ENCODE measurements around the gene ATP2B1.

The ATP2B1 gene

GRCh38 chr12:89673603-89674002, 35.0 kb downstream of the ATP2B1 start:
- H3K27me3 Mint-ChIP-seq = no peaks in the 10 kb centered on the region
- H3K9me3 Mint-ChIP-seq = no peaks in the 10 kb centered on the region
- peaks cover 44% of the 10 kb centered on the region for H3K36me3 Mint-ChIP-seq (ENCODE audit: low read depth)
- no peak overlapping the region for H3K4me3 Mint-ChIP-seq
- no peak overlapping the region for H3K27ac Mint-ChIP-seq
- H3K4me1 Mint-ChIP-seq (ENCODE audit: low read depth) = peaks cover 70% of the 10 kb centered on the region
- intact Hi-C loops (cut with micrococcal nuclease) = no loop called here

DNA sequence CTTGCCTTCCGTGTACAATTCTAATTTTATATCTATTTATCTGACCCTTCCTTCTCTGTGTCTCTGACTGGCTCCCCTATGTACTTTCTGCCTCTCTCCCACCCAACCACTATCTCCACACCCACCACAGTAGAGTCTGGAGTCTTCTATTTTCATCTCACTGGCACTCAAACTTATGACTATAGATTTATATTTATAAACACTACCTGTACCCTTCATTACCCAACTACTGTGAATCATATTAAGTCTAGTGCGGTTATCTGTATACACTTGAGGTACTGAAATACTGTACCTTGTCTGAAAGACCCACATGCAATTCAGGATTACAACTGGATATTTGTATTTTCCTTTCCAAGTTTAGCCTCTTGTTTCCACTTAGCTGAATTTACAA, 36.1 kb downstream of the ATP2B1 start:
- intact Hi-C loops (cut with micrococcal nuclease) = no loop called here
- no peaks in the 10 kb centered on the region for H3K27me3 Mint-ChIP-seq
- peaks cover 49% of the 10 kb centered on the region for H3K36me3 Mint-ChIP-seq (ENCODE audit: low read depth)
- no peaks in the 10 kb centered on the region for H3K9me3 Mint-ChIP-seq
- peaks cover 69% of the 10 kb centered on the region for H3K4me1 Mint-ChIP-seq (ENCODE audit: low read depth)
- no peak overlapping the region for H3K27ac Mint-ChIP-seq
- H3K4me3 Mint-ChIP-seq = no peak overlapping the region

GRCh38 chr12:89671469-89671868, 37.2 kb downstream of the ATP2B1 start:
- no peak overlapping the region for H3K27ac Mint-ChIP-seq
- H3K9me3 Mint-ChIP-seq = no peaks in the 10 kb centered on the region
- H3K4me3 Mint-ChIP-seq = no peak overlapping the region
- peaks cover 56% of the 10 kb centered on the region for H3K36me3 Mint-ChIP-seq (ENCODE audit: low read depth)
- no peaks in the 10 kb centered on the region for H3K27me3 Mint-ChIP-seq
- intact Hi-C loops (cut with micrococcal nuclease) = no loop called here
- H3K4me1 Mint-ChIP-seq (ENCODE audit: low read depth) = peaks cover 75% of the 10 kb centered on the region

DNA sequence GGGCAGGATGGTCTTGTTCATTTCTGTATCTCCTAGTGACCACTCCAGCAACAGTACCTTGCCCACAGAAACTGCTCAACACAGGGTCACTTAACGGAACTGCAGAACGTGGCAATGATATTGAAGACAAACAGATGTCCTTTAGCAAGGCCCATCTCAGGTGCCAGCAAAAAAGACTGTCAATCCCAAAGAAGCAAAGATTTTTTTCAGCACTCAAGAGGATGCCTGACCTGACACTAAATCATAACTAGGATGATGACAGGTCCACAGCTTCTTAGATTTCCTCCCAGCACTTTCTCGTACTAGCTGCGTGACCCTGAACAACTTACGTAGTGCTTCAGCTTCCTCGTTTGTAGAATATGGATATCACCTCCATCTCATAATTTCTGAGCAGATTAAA, 39.4 kb downstream of the ATP2B1 start:
- no peaks in the 10 kb centered on the region for H3K9me3 Mint-ChIP-seq
- peaks cover 69% of the 10 kb centered on the region for H3K4me1 Mint-ChIP-seq (ENCODE audit: low read depth)
- no peak overlapping the region for H3K4me3 Mint-ChIP-seq
- intact Hi-C loops (cut with micrococcal nuclease) = no loop called here
- H3K27ac Mint-ChIP-seq = no peak overlapping the region
- H3K27me3 Mint-ChIP-seq = no peaks in the 10 kb centered on the region
- H3K36me3 Mint-ChIP-seq (ENCODE audit: low read depth) = peaks cover 62% of the 10 kb centered on the region

DNA sequence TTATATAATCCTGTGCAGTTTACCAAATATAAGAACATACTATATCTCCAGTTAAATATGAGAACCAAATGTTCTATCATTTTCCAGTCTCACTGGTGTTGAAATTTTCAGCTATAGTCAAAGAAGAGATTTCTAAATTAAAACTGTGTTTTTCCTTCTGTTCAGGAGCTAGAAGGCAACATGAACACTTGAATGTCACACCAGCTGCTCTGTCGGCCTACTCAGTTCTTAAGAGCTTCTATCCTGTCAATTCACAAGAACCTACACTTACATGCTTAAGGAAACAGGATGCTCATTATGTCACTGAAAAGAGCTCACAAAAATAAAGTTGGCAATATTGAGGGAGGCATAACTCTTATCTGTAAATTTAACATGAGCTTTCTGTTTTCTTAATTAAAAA, 43.1 kb downstream of the ATP2B1 start:
- H3K27me3 Mint-ChIP-seq = no peaks in the 10 kb centered on the region
- no peaks in the 10 kb centered on the region for H3K9me3 Mint-ChIP-seq
- H3K4me1 Mint-ChIP-seq (ENCODE audit: low read depth) = peaks cover 59% of the 10 kb centered on the region
- H3K36me3 Mint-ChIP-seq (ENCODE audit: low read depth) = peaks cover 53% of the 10 kb centered on the region
- intact Hi-C loops (cut with micrococcal nuclease) = no loop called here
- H3K27ac Mint-ChIP-seq = no peak overlapping the region
- H3K4me3 Mint-ChIP-seq = no peak overlapping the region

DNA sequence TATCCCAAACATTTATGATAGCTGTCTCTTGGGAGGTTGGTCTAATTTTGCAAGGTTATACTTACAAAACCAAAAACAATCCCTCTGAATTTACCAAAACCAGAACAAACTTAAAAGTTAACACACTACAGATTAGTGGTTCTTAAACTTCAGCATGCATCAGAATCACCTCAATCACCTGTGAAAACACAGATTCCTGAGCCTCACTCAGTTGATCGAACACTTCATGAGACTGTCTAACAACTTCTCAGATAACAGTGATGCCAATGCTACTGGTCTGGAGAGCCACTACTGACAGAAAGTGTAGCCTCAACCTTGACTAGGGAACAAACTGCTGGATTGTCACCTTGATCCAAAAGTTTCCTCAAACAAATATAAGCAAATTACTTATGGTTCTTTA, 44.2 kb downstream of the ATP2B1 start:
- Mint-ChIP-seq H3K36me3 (ENCODE audit: low read depth) (peaks cover 47% of the 10 kb centered on the region), H3K27ac (no peak overlapping the region), H3K27me3 (no peaks in the 10 kb centered on the region), H3K4me1 (ENCODE audit: low read depth) (peaks cover 52% of the 10 kb centered on the region), H3K4me3 (no peak overlapping the region), H3K9me3 (no peaks in the 10 kb centered on the region)
- intact Hi-C loops (cut with micrococcal nuclease) = no loop called here

GRCh38 chr12:89663577-89664357, 44.9 kb downstream of the ATP2B1 start:
- intact Hi-C loops (cut with micrococcal nuclease) = no loop called here
- H3K27me3 Mint-ChIP-seq = no peaks in the 10 kb centered on the region
- H3K27ac Mint-ChIP-seq = peak overlapping the region; percentile 18
- H3K4me1 Mint-ChIP-seq (ENCODE audit: low read depth) = peaks cover 53% of the 10 kb centered on the region
- no peaks in the 10 kb centered on the region for H3K9me3 Mint-ChIP-seq
- H3K4me3 Mint-ChIP-seq = no peak overlapping the region
- H3K36me3 Mint-ChIP-seq (ENCODE audit: low read depth) = peaks cover 47% of the 10 kb centered on the region

DNA sequence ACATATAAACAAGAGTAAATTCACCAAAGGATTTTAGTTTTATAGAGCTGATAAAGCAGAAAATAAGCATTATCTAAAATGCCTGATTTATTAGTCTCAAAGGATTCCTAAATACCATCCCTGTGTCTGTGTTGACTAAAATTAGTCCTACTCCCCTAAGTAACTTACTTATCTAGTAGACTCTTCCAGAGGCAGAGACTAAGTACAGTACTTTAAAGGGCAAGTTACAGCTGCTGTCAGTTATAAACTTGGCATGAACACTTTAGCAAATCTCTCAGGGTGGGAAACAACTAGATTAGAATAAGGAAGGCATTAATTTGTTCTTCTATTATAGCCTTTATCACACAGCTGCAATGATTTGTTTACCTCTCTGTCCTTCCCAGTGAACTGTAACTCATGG, 46.0 kb downstream of the ATP2B1 start:
- no peak overlapping the region for H3K4me3 Mint-ChIP-seq
- intact Hi-C loops (cut with micrococcal nuclease) = no loop called here
- H3K36me3 Mint-ChIP-seq (ENCODE audit: low read depth) = peaks cover 46% of the 10 kb centered on the region
- no peaks in the 10 kb centered on the region for H3K9me3 Mint-ChIP-seq
- no peak overlapping the region for H3K27ac Mint-ChIP-seq
- H3K4me1 Mint-ChIP-seq (ENCODE audit: low read depth) = peaks cover 52% of the 10 kb centered on the region
- H3K27me3 Mint-ChIP-seq = no peaks in the 10 kb centered on the region

DNA sequence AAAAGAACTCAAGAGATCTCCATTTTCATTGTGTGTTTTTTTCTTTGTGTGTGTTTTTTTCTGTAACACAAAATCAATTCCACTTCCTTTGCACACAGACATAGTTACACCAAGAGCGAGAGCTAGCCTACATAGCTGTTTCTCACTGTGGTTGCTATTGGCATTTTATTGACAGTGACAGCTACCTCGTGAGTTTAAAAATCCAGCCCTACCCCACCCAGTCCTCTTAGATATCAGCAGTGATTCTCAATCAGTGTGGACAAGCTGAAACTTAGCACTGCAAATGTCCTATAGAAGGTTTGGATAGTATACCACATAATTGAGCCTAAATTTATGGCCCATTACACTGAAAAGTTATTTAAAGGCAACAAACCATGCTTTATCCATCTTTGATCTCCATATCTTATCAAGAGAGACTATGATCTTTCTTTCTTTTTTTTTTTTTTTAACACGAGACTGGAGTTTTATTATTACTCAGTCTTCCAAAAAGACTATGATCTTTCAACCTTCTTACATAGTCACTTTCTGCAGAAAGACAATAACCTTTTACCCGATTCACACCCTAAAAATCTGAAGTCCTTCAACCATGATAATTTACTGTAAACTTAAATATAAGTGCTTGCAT, 46.8 kb downstream of the ATP2B1 start:
- intact Hi-C loops (cut with micrococcal nuclease) = no loop called here
- peaks cover 52% of the 10 kb centered on the region for H3K4me1 Mint-ChIP-seq (ENCODE audit: low read depth)
- peaks cover 38% of the 10 kb centered on the region for H3K36me3 Mint-ChIP-seq (ENCODE audit: low read depth)
- H3K4me3 Mint-ChIP-seq = no peak overlapping the region
- no peaks in the 10 kb centered on the region for H3K27me3 Mint-ChIP-seq
- H3K9me3 Mint-ChIP-seq = no peaks in the 10 kb centered on the region
- H3K27ac Mint-ChIP-seq = no peak overlapping the region

- no peaks in the 10 kb centered on the region for H3K9me3 Mint-ChIP-seq
- intact Hi-C loops (cut with micrococcal nuclease) = no loop called here
- H3K27ac Mint-ChIP-seq = no peak overlapping the region
- H3K4me3 Mint-ChIP-seq = no peak overlapping the region
- H3K27me3 Mint-ChIP-seq = no peaks in the 10 kb centered on the region
- peaks cover 42% of the 10 kb centered on the region for H3K4me1 Mint-ChIP-seq (ENCODE audit: low read depth)
- H3K36me3 Mint-ChIP-seq (ENCODE audit: low read depth) = peaks cover 43% of the 10 kb centered on the region
Observed at GRCh38 chr12:89657739-89658138, 50.9 kb downstream of the ATP2B1 start.

GRCh38 chr12:89657066-89657465, 51.6 kb downstream of the ATP2B1 start:
- peaks cover 40% of the 10 kb centered on the region for H3K4me1 Mint-ChIP-seq (ENCODE audit: low read depth)
- intact Hi-C loops (cut with micrococcal nuclease) = no loop called here

GRCh38 chr12:89655841-89656240, 52.8 kb downstream of the ATP2B1 start:
- no peak overlapping the region for H3K4me3 Mint-ChIP-seq
- H3K9me3 Mint-ChIP-seq = no peaks in the 10 kb centered on the region
- H3K27me3 Mint-ChIP-seq = no peaks in the 10 kb centered on the region
- H3K4me1 Mint-ChIP-seq (ENCODE audit: low read depth) = peaks cover 37% of the 10 kb centered on the region
- peaks cover 55% of the 10 kb centered on the region for H3K36me3 Mint-ChIP-seq (ENCODE audit: low read depth)
- H3K27ac Mint-ChIP-seq = no peak overlapping the region
- intact Hi-C loops (cut with micrococcal nuclease) = no loop called here

More at GRCh38 chr12:89657066-89657465, 51.6 kb downstream of the ATP2B1 start:
- Mint-ChIP-seq H3K4me3 (peak overlapping the region; percentile 62), H3K27me3 (no peaks in the 10 kb centered on the region), H3K27ac (no peak overlapping the region), H3K36me3 (ENCODE audit: low read depth) (peaks cover 47% of the 10 kb centered on the region), H3K9me3 (no peaks in the 10 kb centered on the region)

- no peak overlapping the region for H3K4me3 Mint-ChIP-seq
- intact Hi-C loops (cut with micrococcal nuclease) = no loop called here
- no peaks in the 10 kb centered on the region for H3K9me3 Mint-ChIP-seq
- no peaks in the 10 kb centered on the region for H3K27me3 Mint-ChIP-seq
- no peak overlapping the region for H3K27ac Mint-ChIP-seq
- H3K36me3 Mint-ChIP-seq (ENCODE audit: low read depth) = peaks cover 80% of the 10 kb centered on the region
- H3K4me1 Mint-ChIP-seq (ENCODE audit: low read depth) = peaks cover 35% of the 10 kb centered on the region
Observed at GRCh38 chr12:89651192-89651591, 57.4 kb downstream of the ATP2B1 start.

GRCh38 chr12:89650239-89650638, 58.4 kb downstream of the ATP2B1 start:
- Mint-ChIP-seq H3K27me3 (no peaks in the 10 kb centered on the region), H3K36me3 (ENCODE audit: low read depth) (peaks cover 83% of the 10 kb centered on the region), H3K4me1 (ENCODE audit: low read depth) (peaks cover 44% of the 10 kb centered on the region), H3K27ac (no peak overlapping the region), H3K4me3 (no peak overlapping the region), H3K9me3 (no peaks in the 10 kb centered on the region)
- intact Hi-C loops (cut with micrococcal nuclease) = no loop called here

DNA sequence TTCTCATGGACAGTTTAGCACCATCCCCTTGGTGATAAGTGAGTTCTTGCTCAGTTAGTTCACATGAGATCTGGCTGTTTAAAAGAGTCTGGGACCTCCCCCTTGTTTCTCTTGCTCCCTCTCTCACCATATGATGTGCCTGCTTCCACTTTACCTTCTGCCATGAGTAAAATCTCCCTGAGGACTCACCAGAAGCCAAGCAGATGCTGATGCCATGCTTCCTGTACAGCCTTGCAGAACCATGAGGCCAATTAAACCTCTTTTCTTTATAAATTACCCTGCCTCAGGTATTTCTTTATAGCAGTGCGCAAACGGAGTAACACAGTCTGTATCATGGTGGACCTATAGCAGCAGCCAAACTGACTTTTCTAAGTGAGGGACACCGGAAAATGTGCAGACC, 58.8 kb downstream of the ATP2B1 start:
- Mint-ChIP-seq H3K9me3 (no peaks in the 10 kb centered on the region), H3K36me3 (ENCODE audit: low read depth) (peaks cover 83% of the 10 kb centered on the region), H3K4me1 (ENCODE audit: low read depth) (peaks cover 45% of the 10 kb centered on the region), H3K4me3 (no peak overlapping the region), H3K27ac (no peak overlapping the region), H3K27me3 (no peaks in the 10 kb centered on the region)
- intact Hi-C loops (cut with micrococcal nuclease) = no loop called here
